HCT116 (cell line): ENCODE results near the gene ACSS1. TPM values are rescaled to one million over a fixed set of nuclear protein-coding genes. Genes with fewer than 3 reads are reported as not detected.
A peak's percentile ranks its signal among the peaks of the same experiment; 100 is the strongest.

Experiments used
- ATAC-seq: fragments of 200-7000 bp; cut with Tn5 transposase; 2 replicates; pipeline ENCODE4 v1.9.1; 2020; ENCODE audit warnings: mild to moderate bottlenecking, moderate library complexity
- BruUV-seq: library from RNA; stranded (reverse); fragments of 400-500 nt; replicated peaks from 2 replicates; lab custom pipeline; 2021; lab: Mats Ljungman, UMichigan
- CTCF ChIA-PET: fragments of 300-600 bp; sonication (Branson Sonifier 250); formaldehyde crosslinking; loops from one replicate; lab custom pipeline; 2021; ENCODE audit warnings: antibody characterized with exemption; lab: Charles Lee
- POLR2A ChIA-PET: fragments of 300-600, 350-600 bp; sonication (Branson Sonifier 250); formaldehyde crosslinking; loops from one replicate; lab custom pipeline; 2021; ENCODE audit warnings: antibody characterized with exemption; lab: Charles Lee
- RAD21 ChIA-PET, 2 experiments: fragments of 300-600 bp; sonication (Branson Sonifier 250); formaldehyde crosslinking; loops; one replicate each; lab custom pipeline; 2023; ENCODE audit warnings: low total read pairs in 2 of 2; ENCODE audit not compliant: uncharacterized antibody in 2 of 2, unreplicated experiment in 2 of 2, low non-redundant PET in 1 of 2; lab: Charles Lee
- DNase-seq: peaks from one replicate; pipeline ENCODE4 v3.0.0-alpha.2; 2010; ENCODE audit warnings: low read depth, low spot score
- H2AFZ ChIP-seq: fragments of 200-600 bp; shearing (Covaris generic), sonication (generic); 2 replicates; pipeline ENCODE4 v1.6.1; 2017; ENCODE audit warnings: low read depth, mixed run types, mixed read lengths, antibody characterized with exemption, low read length; ENCODE audit not compliant: poor library complexity, severe bottlenecking
- H3K27ac ChIP-seq: 2 replicates; pipeline ENCODE4 v1.5.1; 2012; ENCODE audit warnings: low read depth, low read length
- H3K27me3 ChIP-seq: fragments of 200-600 bp; sonication (generic); 2 replicates; pipeline ENCODE4 v1.6.1; 2016; ENCODE audit warnings: mixed run types, low read length, mixed read lengths; ENCODE audit not compliant: insufficient read depth
- H3K36me3 ChIP-seq, 2 experiments: fragments of 200-500 bp in 1 of 2; fragments of 200-600 bp in 1 of 2; sonication (Bioruptor generic) in 1 of 2; sonication (generic) in 1 of 2; 2 replicates each; pipeline versions ENCODE4 v1.5.1 to v1.6.1; 2014 to 2016; ENCODE audit warnings: low read length in 2 of 2, inconsistent platforms in 1 of 2, mixed read lengths in 1 of 2, mixed run types in 1 of 2; ENCODE audit not compliant: insufficient read depth in 2 of 2, control insufficient read depth in 1 of 2
- H3K4me1 ChIP-seq, 2 experiments: fragments of 200-600 bp in 1 of 2; sonication (generic) in 1 of 2; 2 replicates each; pipeline versions ENCODE4 v1.5.1 to v1.6.1; 2012 to 2017; ENCODE audit warnings: low read length in 2 of 2, inconsistent platforms in 1 of 2, mild to moderate bottlenecking in 1 of 2, mixed read lengths in 1 of 2, mixed run types in 1 of 2, moderate library complexity in 1 of 2; ENCODE audit not compliant: insufficient read depth in 2 of 2, control insufficient read depth in 1 of 2
- H3K4me2 ChIP-seq: fragments of 200-600 bp; sonication (generic); 2 replicates; pipeline ENCODE4 v1.6.1; 2017; ENCODE audit warnings: mixed run types, low read length, mixed read lengths
- H3K4me3 ChIP-seq, 2 experiments: fragments of 200-600 bp in 1 of 2; sonication (generic) in 1 of 2; replicated peaks in 1 of 2; 2 replicates each; pipeline ENCODE4 v1.5.1; 2011 to 2016; ENCODE audit warnings: low read length in 2 of 2, control low read depth in 1 of 2, low read depth in 1 of 2, mild to moderate bottlenecking in 1 of 2, mixed read lengths in 1 of 2, mixed run types in 1 of 2
- H3K79me2 ChIP-seq: fragments of 200-600 bp; sonication (generic); 2 replicates; pipeline ENCODE4 v1.6.1; 2017; ENCODE audit warnings: mild to moderate bottlenecking, mixed run types, low read length, moderate library complexity, mixed read lengths; ENCODE audit not compliant: insufficient read depth
- H3K9ac ChIP-seq: fragments of 200-600 bp; sonication (generic); 2 replicates; pipeline ENCODE4 v1.6.1; 2016; ENCODE audit warnings: low read length, mixed read lengths
- H3K9me2 ChIP-seq: fragments of 200-600 bp; sonication (generic), shearing (Covaris generic); 2 replicates; pipeline ENCODE4 v1.6.1; 2017; ENCODE audit warnings: mixed run types, mild to moderate bottlenecking, moderate library complexity; ENCODE audit not compliant: insufficient read depth
- H3K9me3 ChIP-seq, 2 experiments: fragments of 200-500 bp in 1 of 2; fragments of 200-600 bp in 1 of 2; sonication (Bioruptor generic) in 1 of 2; sonication (generic) in 1 of 2; 2 replicates each; pipeline ENCODE4 v1.6.1; 2014 to 2017; ENCODE audit warnings: low read length in 2 of 2, mixed read lengths in 2 of 2, inconsistent platforms in 1 of 2, low read depth in 1 of 2, mild to moderate bottlenecking in 1 of 2, mixed run types in 1 of 2, moderate library complexity in 1 of 2; ENCODE audit not compliant: control insufficient read depth in 1 of 2, insufficient read depth in 1 of 2
- H4K20me1 ChIP-seq: fragments of 200-600 bp; sonication (generic), shearing (Covaris generic); 2 replicates; pipeline ENCODE4 v1.6.1; 2017; ENCODE audit warnings: mixed run types, mild to moderate bottlenecking, moderate library complexity; ENCODE audit not compliant: insufficient read depth
- ATF3 ChIP-seq: IDR thresholded peaks from 2 replicates; pipeline ENCODE4 v1.6.1; 2012
- CBX3 ChIP-seq: IDR thresholded peaks from 2 replicates; pipeline ENCODE4 v1.6.1; 2012; ENCODE audit warnings: low read depth
- CEBPB ChIP-seq: IDR thresholded peaks from 2 replicates; pipeline ENCODE4 v1.6.1; 2012; ENCODE audit warnings: low read depth
- CTCF ChIP-seq, 3 experiments: fragments of 200-600 bp in 1 of 3; sonication (generic) in 1 of 3; IDR thresholded peaks in 2 of 3; conservative IDR thresholded peaks in 1 of 3; 2 replicates each; pipeline ENCODE4 v1.5.1; 2012 to 2017; ENCODE audit warnings: low read depth in 2 of 3, low read length in 2 of 3, antibody characterized with exemption in 1 of 3, borderline replicate concordance in 1 of 3, control low read depth in 1 of 3, mild to moderate bottlenecking in 1 of 3, mixed read lengths in 1 of 3, mixed run types in 1 of 3, moderate library complexity in 1 of 3; ENCODE audit not compliant: insufficient read depth in 1 of 3
- EGR1 ChIP-seq: IDR thresholded peaks from 2 replicates; pipeline ENCODE4 v1.6.1; 2012; ENCODE audit warnings: low read depth
- ELF1 ChIP-seq: IDR thresholded peaks from 2 replicates; pipeline ENCODE4 v1.6.1; 2012; ENCODE audit warnings: low read depth, borderline replicate concordance
- EZH2 ChIP-seq: fragments of 200-600 bp; sonication (generic); IDR thresholded peaks from 2 replicates; pipeline ENCODE4 v1.6.1; 2017; ENCODE audit warnings: antibody characterized with exemption, mixed run types
- EZH2phosphoT487 ChIP-seq: fragments of 200-600 bp; IDR thresholded peaks from 2 replicates; pipeline ENCODE4 v1.6.1; 2018; ENCODE audit warnings: antibody characterized with exemption, borderline replicate concordance
- FOSL1 ChIP-seq: IDR thresholded peaks from 2 replicates; pipeline ENCODE4 v1.6.1; 2012; ENCODE audit warnings: low read depth
- POLR2AphosphoS5 ChIP-seq: IDR thresholded peaks from 2 replicates; pipeline ENCODE4 v1.6.1; 2011; ENCODE audit warnings: mild to moderate bottlenecking, low read depth, low read length, moderate library complexity
- RAD21 ChIP-seq: IDR thresholded peaks from 2 replicates; pipeline ENCODE4 v1.6.1; 2012; ENCODE audit warnings: low read depth, mild to moderate bottlenecking
- REST ChIP-seq: IDR thresholded peaks from 2 replicates; pipeline ENCODE4 v1.6.1; 2012; ENCODE audit warnings: low read depth
- SIN3A ChIP-seq: IDR thresholded peaks from 2 replicates; pipeline ENCODE4 v1.6.1; 2012; ENCODE audit warnings: low read depth
- SP1 ChIP-seq: IDR thresholded peaks from 2 replicates; pipeline ENCODE4 v1.6.1; 2012; ENCODE audit warnings: low read depth
- SRF ChIP-seq: IDR thresholded peaks from 2 replicates; pipeline ENCODE4 v1.6.1; 2012; ENCODE audit warnings: low read depth
- YY1 ChIP-seq: IDR thresholded peaks from 2 replicates; pipeline ENCODE4 v1.6.1; 2011; ENCODE audit warnings: low read length, low read depth, moderate library complexity, mild to moderate bottlenecking; ENCODE audit not compliant: insufficient replicate concordance; ENCODE audit errors: extremely low read depth
- ZFX ChIP-seq: fragments of 450-650 bp; IDR thresholded peaks from 2 replicates; pipeline ENCODE4 v1.6.1; 2017
- ZNF274 ChIP-seq: fragments of 200-500 bp; sonication (Bioruptor generic); IDR thresholded peaks from 2 replicates; pipeline ENCODE4 v1.6.1; 2014; ENCODE audit warnings: mild to moderate bottlenecking, low read depth, low read length, inconsistent platforms
- intact Hi-C: fragments of 100-400 bp; cut with micrococcal nuclease; formaldehyde crosslinking; loops from 2 replicates; pipeline ENCODE4 v1.10.0; 2022
- total RNA-seq: library from RNA; stranded (reverse); gene quantifications from one replicate; pipeline ENCODE4 v1.2.1, GENCODE V29; 2021; ENCODE audit not compliant: unreplicated experiment

The ACSS1 gene
- total RNA-seq, 1 experiment from 2014 or later = 0.27 TPM

GRCh38 chr20:25056690-25057233 is 1.2 kb downstream of the ACSS1 start:
- H3K9ac ChIP-seq = no peak overlapping the region
- CTCF ChIA-PET = no interaction called here

More at GRCh38 chr20:25056690-25057233, 1.2 kb downstream of the ACSS1 start:
- Histone ChIP-seq H2AFZ (no peak overlapping the region), H4K20me1 (no peaks in the 10 kb centered on the region), H3K36me3 (no peaks in the 10 kb centered on the region), H3K4me3 (no peak overlapping the region), H3K4me2 (peak overlapping the region; percentile 33; the same call in 1 of the 2 replicates), H3K9me2 (no peaks in the 10 kb centered on the region), H3K9me3 (no peaks in the 10 kb centered on the region), H3K79me2 (no peaks in the 10 kb centered on the region), H3K27me3 (peaks cover 19% of the 10 kb centered on the region), H3K4me1 (no peaks in the 10 kb centered on the region), H3K27ac (no peak overlapping the region)
- ChIA-PET POLR2A (no interaction called here), RAD21 (no interaction called here)
- no TSS peak for BruUV-seq
- no peak for ATAC-seq
- intact Hi-C loops = no loop called here
- TF ChIP-seq RAD21 = no peak
- no peak for TF ChIP-seq EZH2
- TF ChIP-seq ELF1 = no peak
- no peak for TF ChIP-seq POLR2AphosphoS5
- TF ChIP-seq CTCF (IDR thresholded peaks at IDR 0.05 in 2 of 3, conservative IDR thresholded peaks at IDR 0.05 in 1 of 3; ENCODE audit: borderline replicate concordance in 1 of 3, insufficient read depth in 1 of 3, low read depth in 2 of 3, low read length in 2 of 3) = no peak
- no peak for TF ChIP-seq ATF3
- TF ChIP-seq CEBPB = no peak
- TF ChIP-seq REST = no peak
- no peak for TF ChIP-seq EZH2phosphoT487
- no peak for TF ChIP-seq CBX3
- no peak for TF ChIP-seq SP1
- TF ChIP-seq EGR1 = no peak
- TF ChIP-seq SIN3A = no peak
- TF ChIP-seq SRF = no peak
- no peak for TF ChIP-seq FOSL1
- no peak for TF ChIP-seq ZNF274
- TF ChIP-seq ZFX = no peak
- no peak for TF ChIP-seq YY1
- no peak for DNase-seq
